Lung (tissue), 12 donors: ENCODE data around the gene HSPA1L. TPM values are rescaled to one million over a fixed set of nuclear protein-coding genes. Genes with fewer than 3 reads are reported as not detected.
A peak's percentile ranks its signal among the peaks of the same experiment; 100 is the strongest.
"Not testable (repeated sequence)": the region's sequence is repeated elsewhere in the genome, so short reads cannot be mapped to it uniquely, and the experiment has no call there.

Source experiments
- ATAC-seq: fragments of 200-7000 bp; cut with Tn5 transposase; one replicate; pipeline ENCODE4 v1.9.1; 2020; ENCODE audit warnings: moderate number of reproducible peaks; ENCODE audit not compliant: insufficient read depth, low FRiP score
- DNase-seq, 3 donors: peaks; one replicate each; pipeline ENCODE4 v3.0.0-alpha.2; 2013 to 2017
- H3K27ac ChIP-seq, 2 donors: one replicate each; pipeline ENCODE4 v1.5.1; 2013; ENCODE audit warnings: mild to moderate bottlenecking in 2 of 2, moderate library complexity in 2 of 2, control low read depth in 1 of 2, inconsistent platforms in 1 of 2, low read depth in 1 of 2, low read length in 1 of 2
- H3K27me3 ChIP-seq, 3 donors: one replicate each; pipeline ENCODE4 v1.5.1; 2013; ENCODE audit warnings: low read length in 2 of 3; ENCODE audit not compliant: control insufficient read depth in 3 of 3, insufficient read depth in 3 of 3
- H3K36me3 ChIP-seq, 4 donors: one replicate each; pipeline ENCODE4 v1.5.1; 2013; ENCODE audit warnings: low read length in 4 of 4, mild to moderate bottlenecking in 1 of 4, moderate library complexity in 1 of 4; ENCODE audit not compliant: control insufficient read depth in 4 of 4, insufficient read depth in 4 of 4
- H3K4me1 ChIP-seq, 5 donors: one replicate each; pipeline ENCODE4 v1.5.1; 2013; ENCODE audit warnings: low read length in 5 of 5, mild to moderate bottlenecking in 2 of 5, moderate library complexity in 1 of 5; ENCODE audit not compliant: control insufficient read depth in 5 of 5, insufficient read depth in 5 of 5
- H3K4me3 ChIP-seq: one replicate; pipeline ENCODE4 v1.5.1; 2013; ENCODE audit warnings: mild to moderate bottlenecking, control low read depth, moderate library complexity
- H3K9ac ChIP-seq, 2 donors: one replicate each; pipeline ENCODE4 v1.5.1; 2013; ENCODE audit warnings: low read length in 2 of 2, control low read depth in 1 of 2; ENCODE audit not compliant: insufficient read depth in 1 of 2
- H3K9me3 ChIP-seq, 4 donors: one replicate each; pipeline ENCODE4 v1.5.1; 2013; ENCODE audit warnings: low read length in 3 of 4, mild to moderate bottlenecking in 1 of 4, moderate library complexity in 1 of 4; ENCODE audit not compliant: control insufficient read depth in 4 of 4, insufficient read depth in 3 of 4
- WGBS, 2 donors: extraction: QIAGEN DNeasy Blood & Tissue Kit; methylation state at CpG; one replicate each; pipeline ENCODE4 v1.1.7; 2013; 5-methylcytosine and 5-hydroxymethylcytosine counted together
- polyA plus RNA-seq, 2 donors: library from polyadenylated mRNA; stranded (reverse); fragments of 200-250 nt; gene quantifications; one replicate each; pipeline ENCODE4 v1.2.1, GENCODE V29; 2013
- total RNA-seq, 2 donors: library from RNA; depleted of rRNA in 1 of 2; stranded (reverse); fragments of >200 nt in 1 of 2; gene quantifications; one replicate each; pipeline ENCODE4 v1.2.1, GENCODE V29; 2014 to 2021
- TF ChIP-seq, protein P1 (sequence below): IDR thresholded peaks from 2 replicates; pipeline ENCODE4 v1.5.1; 2012; ENCODE audit warnings: mild to moderate bottlenecking; ENCODE audit errors: control extremely low read depth, extremely low read depth
- donor health status: control.
- donor health status: control.
- donor health status: Bipolar disorder and iron deficiency.
- donor health status: healthy.
- donor health status: DM: yes; HTN: yes; CAD: no.

Gene HSPA1L
- total and polyA plus RNA-seq, 4 donors = 1.0 to 2.3 (median 1.6) TPM

DNA sequence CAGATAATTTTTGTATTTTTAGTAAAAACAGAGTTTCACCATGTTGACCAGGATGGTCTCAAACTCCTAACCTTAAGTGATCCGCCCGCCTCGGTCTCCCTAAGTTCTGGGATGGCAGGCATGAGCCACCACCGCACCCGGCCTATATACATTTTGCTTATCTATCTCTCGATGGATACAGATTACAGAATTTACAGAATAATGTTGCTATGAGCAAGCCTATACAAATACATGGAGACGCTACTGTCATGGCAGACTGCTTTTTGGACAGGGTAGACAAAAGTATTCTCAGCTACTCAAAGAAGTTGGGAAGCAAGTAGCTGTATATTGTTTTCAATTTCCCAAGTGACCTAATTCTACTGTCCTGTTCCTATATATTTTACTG lies 1.6 kb downstream of the HSPA1L start:
- ATAC-seq (no peak), DNase-seq (no peak)
- WGBS, 2 donors = 97 to 99% methylated on average over 7 of the region's 7 CpGs
- no peaks in the 10 kb centered on the region for H3K36me3 ChIP-seq
- H3K9me3 ChIP-seq = no peaks in the 10 kb centered on the region
- no peaks in the 10 kb centered on the region for H3K27me3 ChIP-seq
- H3K27ac ChIP-seq = peak overlapping the region; percentile 84 to 94
- H3K4me1 ChIP-seq = peaks cover 0 to 11% (median 4%) of the 10 kb centered on the region in 5 donors
- TF ChIP-seq, protein P1, sequence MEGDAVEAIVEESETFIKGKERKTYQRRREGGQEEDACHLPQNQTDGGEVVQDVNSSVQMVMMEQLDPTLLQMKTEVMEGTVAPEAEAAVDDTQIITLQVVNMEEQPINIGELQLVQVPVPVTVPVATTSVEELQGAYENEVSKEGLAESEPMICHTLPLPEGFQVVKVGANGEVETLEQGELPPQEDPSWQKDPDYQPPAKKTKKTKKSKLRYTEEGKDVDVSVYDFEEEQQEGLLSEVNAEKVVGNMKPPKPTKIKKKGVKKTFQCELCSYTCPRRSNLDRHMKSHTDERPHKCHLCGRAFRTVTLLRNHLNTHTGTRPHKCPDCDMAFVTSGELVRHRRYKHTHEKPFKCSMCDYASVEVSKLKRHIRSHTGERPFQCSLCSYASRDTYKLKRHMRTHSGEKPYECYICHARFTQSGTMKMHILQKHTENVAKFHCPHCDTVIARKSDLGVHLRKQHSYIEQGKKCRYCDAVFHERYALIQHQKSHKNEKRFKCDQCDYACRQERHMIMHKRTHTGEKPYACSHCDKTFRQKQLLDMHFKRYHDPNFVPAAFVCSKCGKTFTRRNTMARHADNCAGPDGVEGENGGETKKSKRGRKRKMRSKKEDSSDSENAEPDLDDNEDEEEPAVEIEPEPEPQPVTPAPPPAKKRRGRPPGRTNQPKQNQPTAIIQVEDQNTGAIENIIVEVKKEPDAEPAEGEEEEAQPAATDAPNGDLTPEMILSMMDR = no peak
- H3K9ac ChIP-seq = peak overlapping the region in 1 of 2 donors; percentile 75
- no peak overlapping the region for H3K4me3 ChIP-seq

DNA sequence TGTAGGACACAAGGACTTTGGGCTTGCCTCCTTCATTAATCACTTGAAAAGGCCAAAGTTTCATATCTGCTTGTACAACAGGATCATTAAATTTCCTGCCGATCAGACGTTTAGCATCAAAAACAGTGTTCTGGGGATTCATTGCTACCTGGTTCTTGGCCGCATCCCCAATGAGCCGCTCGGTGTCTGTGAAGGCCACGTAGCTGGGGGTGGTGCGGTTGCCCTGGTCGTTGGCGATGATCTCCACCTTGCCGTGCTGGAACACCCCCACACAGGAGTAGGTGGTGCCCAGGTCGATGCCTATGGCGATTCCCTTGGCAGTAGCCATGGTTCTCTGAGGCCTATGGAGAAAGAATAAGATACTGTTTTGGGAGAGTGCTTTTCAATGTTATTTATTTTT lies 3.4 kb downstream of the HSPA1L start:
- TF ChIP-seq, protein P1 = no peak
- WGBS, 2 donors = 95 to 96% methylated on average over 12 of the region's 12 CpGs

DNA sequence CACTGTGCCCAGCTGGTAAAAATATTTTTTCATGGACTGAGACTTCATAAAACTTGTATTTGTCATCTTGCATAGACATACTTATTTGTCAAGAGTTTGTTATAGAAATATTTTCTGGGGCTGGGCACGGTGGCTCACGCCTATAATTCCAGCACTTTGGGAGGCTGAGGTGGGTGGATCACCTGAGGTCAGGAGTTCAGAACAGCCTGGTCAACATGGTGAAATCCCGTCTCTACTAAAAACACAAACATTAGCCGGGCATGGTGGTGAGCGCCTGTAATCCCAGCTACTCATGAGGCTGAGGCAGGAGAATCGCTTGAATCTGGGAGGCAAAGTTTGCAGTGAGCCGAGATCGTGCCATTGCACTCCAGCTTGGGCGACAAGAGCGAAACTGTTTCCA lies 6.5 kb downstream of the HSPA1L start:
- H3K27me3 ChIP-seq, H3K4me3 ChIP-seq, H3K36me3 ChIP-seq, H3K9ac ChIP-seq, DNase-seq, H3K9me3 ChIP-seq, ATAC-seq, H3K27ac ChIP-seq: not testable (repeated sequence)
- 91 to 93% methylated on average over 10 of the region's 10 CpGs for WGBS, 2 donors
- peaks cover 4 to 15% (median 8%) of the 10 kb centered on the region in 5 donors for H3K4me1 ChIP-seq

More for the DNA sequence above, 3.4 kb downstream of the HSPA1L start:
- Histone ChIP-seq H3K27me3 (no peaks in the 10 kb centered on the region), H3K9ac (no peak overlapping the region), H3K9me3 (no peaks in the 10 kb centered on the region), H3K27ac (no peak overlapping the region), H3K4me3 (no peak overlapping the region), H3K36me3 (no peaks in the 10 kb centered on the region), H3K4me1 (peaks cover 1 to 11% (median 5%) of the 10 kb centered on the region in 5 donors)
- no peak for ATAC-seq
- no peak for DNase-seq

DNA sequence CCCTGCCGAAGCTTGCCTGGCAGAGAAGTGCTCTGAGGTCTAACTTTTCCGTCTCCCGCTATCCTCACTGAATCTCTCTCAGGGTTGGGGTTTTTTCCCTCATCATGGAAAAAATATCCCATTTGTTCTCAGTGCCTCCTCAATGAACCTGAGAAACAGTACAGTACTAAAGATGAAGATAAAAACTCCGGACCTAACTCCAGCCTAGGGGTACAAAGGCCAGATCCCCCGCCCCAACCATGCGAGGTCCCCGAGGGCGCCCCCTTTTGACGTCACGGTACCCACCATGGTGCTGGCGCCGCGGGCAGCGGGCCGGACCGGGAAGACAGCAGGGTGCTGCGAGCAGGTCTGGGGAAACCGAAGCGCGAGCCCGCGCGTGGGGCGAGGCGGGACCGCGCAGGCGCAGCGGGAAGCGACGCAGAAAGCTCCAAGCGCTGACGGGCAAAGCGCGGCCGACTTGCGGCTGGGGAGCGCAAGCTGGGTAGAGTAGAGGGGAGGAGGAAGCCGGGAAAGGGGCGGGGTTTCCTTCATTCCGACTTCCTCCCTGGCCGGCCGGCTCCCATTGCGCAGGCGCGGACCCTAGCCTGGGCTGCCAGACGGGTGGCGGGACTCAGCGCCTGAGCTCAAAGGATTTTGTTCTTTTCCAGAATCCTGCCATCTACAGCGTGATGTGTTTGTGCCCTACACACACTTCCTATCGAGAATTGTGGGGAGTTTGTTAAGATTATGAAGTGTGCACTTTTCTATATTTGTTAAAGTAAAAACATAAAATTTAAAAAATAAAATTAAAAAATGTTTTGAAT lies 8.4 kb downstream of the HSPA1L start, which contains the start of gene LSM2:
TSS of gene LSM2 (minus strand) at position 497 of the 803 bp plus-strand sequence. CDS start at position 288, 209 bp downstream.
- Histone ChIP-seq H3K36me3 (peaks cover 0 to 3% (median 0%) of the 10 kb centered on the region in 4 donors), H3K4me1 (peaks cover 4 to 14% (median 5%) of the 10 kb centered on the region in 5 donors), H3K9ac (peak within 1 kb of the TSS; percentile 92 to 95), H3K9me3 (no peaks in the 10 kb centered on the region), H3K27me3 (no peaks in the 10 kb centered on the region), H3K27ac (peak within 1 kb of the TSS; percentile 81 to 91), H3K4me3 (peak within 1 kb of the TSS; percentile 55)
- WGBS, 2 donors = 0% methylated on average over 43 to 51 of the region's 51 CpGs
- ATAC-seq (peak; percentile 97), DNase-seq (peak; percentile 99)
- TF ChIP-seq, protein P1 = no peak
